ENCODE measurements around the gene AHI1. TPM values are rescaled to one million over a fixed set of nuclear protein-coding genes. Genes with fewer than 3 reads are reported as not detected.

AHI1 gene
- total and polyA plus RNA-seq, 2 donors (not counting 1 experiment from before 2014, with no cell fraction given), result 14.2 to 22.8 TPM

GRCh38 chr6:135314543-135314942, 183.0 kb downstream of the AHI1 start:
- H3K4me2 ChIP-seq (ENCODE audit: extremely low read depth, insufficient read depth, low read length), result no peak overlapping the region
- H3K27ac ChIP-seq (ENCODE audit: insufficient read depth, low read length), result no peak overlapping the region
- TF ChIP-seq CTCF (conservative IDR thresholded peaks at IDR 0.05 in 1 of 2, IDR thresholded peaks at IDR 0.05 in 1 of 2; ENCODE audit: low read depth in 1 of 2, low read length in 2 of 2), result no peak
- no peak for TF ChIP-seq EZH2 (IDR thresholded peaks at IDR 0.05; ENCODE audit: low read length, missing control alignments)
- DNase-seq (ENCODE audit: low read depth in 2 of 2), result no peak
- H3K9me3 ChIP-seq (ENCODE audit: control insufficient read depth, insufficient read depth, low read depth, low read length), result no peaks in the 10 kb centered on the region
- H3K4me1 ChIP-seq (ENCODE audit: control insufficient read depth, extremely low read depth, insufficient read depth, low read length), result no peaks in the 10 kb centered on the region
- H3K4me3 ChIP-seq (replicated peaks in 1 of 4; ENCODE audit: control extremely low read depth in 1 of 4, insufficient read depth in 1 of 4, low read depth in 3 of 4, low read length in 4 of 4), result no peak overlapping the region
- no peaks in the 10 kb centered on the region for H4K20me1 ChIP-seq (ENCODE audit: control insufficient read depth, extremely low read depth, insufficient read depth, low read length)
- H3K27me3 ChIP-seq (ENCODE audit: control insufficient read depth, insufficient read depth, low read length), result no peaks in the 10 kb centered on the region
- H3K79me2 ChIP-seq (ENCODE audit: control insufficient read depth, insufficient read depth, low read length), result no peaks in the 10 kb centered on the region
- H3K9ac ChIP-seq (ENCODE audit: insufficient read depth, low read length), result no peak overlapping the region
- H2AFZ ChIP-seq (ENCODE audit: low read length), result no peak overlapping the region
- H3K36me3 ChIP-seq (ENCODE audit: control insufficient read depth, insufficient read depth, low read length), result no peaks in the 10 kb centered on the region

GRCh38 chr6:135311446-135312200, 185.9 kb downstream of the AHI1 start:
- DNase-seq (ENCODE audit: low read depth in 2 of 2), result no peak
- Histone ChIP-seq H3K36me3 (ENCODE audit: control insufficient read depth, insufficient read depth, low read length) (no peaks in the 10 kb centered on the region), H3K4me2 (ENCODE audit: extremely low read depth, insufficient read depth, low read length) (no peak overlapping the region), H3K4me1 (ENCODE audit: control insufficient read depth, extremely low read depth, insufficient read depth, low read length) (no peaks in the 10 kb centered on the region), H3K27me3 (ENCODE audit: control insufficient read depth, insufficient read depth, low read length) (no peaks in the 10 kb centered on the region), H3K79me2 (ENCODE audit: control insufficient read depth, insufficient read depth, low read length) (no peaks in the 10 kb centered on the region), H3K9me3 (ENCODE audit: control insufficient read depth, insufficient read depth, low read depth, low read length) (no peaks in the 10 kb centered on the region), H3K9ac (ENCODE audit: insufficient read depth, low read length) (no peak overlapping the region), H2AFZ (ENCODE audit: low read length) (no peak overlapping the region), H4K20me1 (ENCODE audit: control insufficient read depth, extremely low read depth, insufficient read depth, low read length) (no peaks in the 10 kb centered on the region), H3K4me3 (replicated peaks in 1 of 4; ENCODE audit: control extremely low read depth in 1 of 4, insufficient read depth in 1 of 4, low read depth in 3 of 4, low read length in 4 of 4) (no peak overlapping the region), H3K27ac (ENCODE audit: insufficient read depth, low read length) (no peak overlapping the region)
- no peak for TF ChIP-seq CTCF (conservative IDR thresholded peaks at IDR 0.05 in 1 of 2, IDR thresholded peaks at IDR 0.05 in 1 of 2; ENCODE audit: low read depth in 1 of 2, low read length in 2 of 2)

GRCh38 chr6:135310291-135310690, 187.2 kb downstream of the AHI1 start:
- Histone ChIP-seq H3K4me2 (ENCODE audit: extremely low read depth, insufficient read depth, low read length) (no peak overlapping the region), H3K36me3 (ENCODE audit: control insufficient read depth, insufficient read depth, low read length) (no peaks in the 10 kb centered on the region), H3K9me3 (ENCODE audit: control insufficient read depth, insufficient read depth, low read depth, low read length) (no peaks in the 10 kb centered on the region), H3K9ac (ENCODE audit: insufficient read depth, low read length) (no peak overlapping the region), H3K27me3 (ENCODE audit: control insufficient read depth, insufficient read depth, low read length) (no peaks in the 10 kb centered on the region), H4K20me1 (ENCODE audit: control insufficient read depth, extremely low read depth, insufficient read depth, low read length) (no peaks in the 10 kb centered on the region), H3K79me2 (ENCODE audit: control insufficient read depth, insufficient read depth, low read length) (no peaks in the 10 kb centered on the region), H3K4me3 (replicated peaks in 1 of 4; ENCODE audit: control extremely low read depth in 1 of 4, insufficient read depth in 1 of 4, low read depth in 3 of 4, low read length in 4 of 4) (no peak overlapping the region), H3K4me1 (ENCODE audit: control insufficient read depth, extremely low read depth, insufficient read depth, low read length) (no peaks in the 10 kb centered on the region), H3K27ac (ENCODE audit: insufficient read depth, low read length) (no peak overlapping the region), H2AFZ (ENCODE audit: low read length) (no peak overlapping the region)
- peak in 1 of 2 donors; percentile 2 for DNase-seq (ENCODE audit: low read depth in 2 of 2)
- TF ChIP-seq EZH2 (IDR thresholded peaks at IDR 0.05; ENCODE audit: low read length, missing control alignments) (no peak), CTCF (conservative IDR thresholded peaks at IDR 0.05 in 1 of 2, IDR thresholded peaks at IDR 0.05 in 1 of 2; ENCODE audit: low read depth in 1 of 2, low read length in 2 of 2) (no peak)
